Stomach (tissue), 4 donors: Measurements from ENCODE around the gene BCAS3.

ENCODE experiments used
- CTCF ChIP-seq, 7 experiments: fragments of 450-650 bp in 4 of 7; fragments of 200-600 bp in 3 of 7; sonication (generic) in 3 of 7; IDR thresholded peaks; one replicate each; pipeline ENCODE4 v1.5.1; 2016 to 2019; ENCODE audit warnings: antibody characterized with exemption in 7 of 7, control low read depth in 2 of 7, mild to moderate bottlenecking in 1 of 7
- POLR2AphosphoS5 ChIP-seq, 3 donors: sonication (generic); formaldehyde crosslinking; IDR thresholded peaks; one replicate each; pipeline ENCODE4 v1.6.1; 2016; ENCODE audit warnings: antibody characterized with exemption in 3 of 3

GRCh38 chr17:60730273-60730672, 52.6 kb downstream of the BCAS3 start:
- no peak for TF ChIP-seq CTCF (IDR thresholded peaks at IDR 0.05)
- TF ChIP-seq POLR2AphosphoS5 (IDR thresholded peaks at IDR 0.05) = no peak
